ENCODE data around the gene ETS1.

ETS1 gene

DNA sequence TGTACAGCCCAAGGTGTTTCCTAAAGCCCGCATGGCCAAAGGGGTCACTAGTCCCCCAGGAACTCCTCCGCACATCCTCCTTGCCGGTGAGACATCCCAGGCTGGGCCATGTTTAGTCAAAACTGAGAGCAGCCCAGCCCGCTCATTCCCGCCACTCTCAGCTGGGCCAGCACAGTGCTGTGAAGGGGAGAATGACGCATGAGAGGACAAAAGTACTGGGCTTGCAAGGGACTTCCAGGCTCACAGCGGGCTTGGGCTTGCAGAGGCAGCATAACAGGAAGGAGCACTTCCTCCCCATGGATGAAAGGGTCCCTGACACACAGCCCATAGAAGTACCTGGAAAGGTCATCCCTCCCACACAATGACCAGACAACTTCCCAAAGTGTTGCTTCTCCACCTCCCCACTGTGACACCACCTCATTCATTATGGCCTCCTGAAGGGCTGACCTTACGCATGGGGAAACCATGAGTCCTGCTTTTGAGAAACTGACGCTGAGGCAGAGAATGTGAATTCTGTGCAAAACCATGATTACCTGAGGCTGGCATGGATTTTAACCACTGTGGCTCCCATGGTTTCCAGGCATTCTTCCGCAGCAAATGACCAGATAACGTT, 19.1 kb downstream of the ETS1 start:
- DNase-seq (ENCODE audit: low read depth in 2 of 2): no peak

DNA sequence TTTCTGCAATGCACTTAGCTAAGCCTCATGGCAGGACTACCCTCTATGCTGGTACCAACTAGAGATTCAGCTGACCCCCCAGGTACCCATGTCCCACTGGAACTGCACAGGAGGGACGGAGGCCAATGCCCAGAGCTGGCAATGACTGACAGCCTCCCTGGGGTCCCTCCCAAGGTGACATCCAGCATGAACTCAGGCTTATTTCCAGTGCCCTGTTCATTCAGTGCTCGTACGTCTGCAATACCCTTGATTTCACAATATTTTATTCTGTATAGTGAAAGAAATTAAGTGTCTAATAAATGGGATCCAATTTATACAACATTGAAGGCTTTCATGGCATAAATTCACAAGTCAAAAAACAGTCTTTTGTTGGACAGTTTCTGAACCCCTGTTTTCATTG, 20.2 kb downstream of the ETS1 start:
- no peak for DNase-seq (ENCODE audit: low read depth in 2 of 2)

DNA sequence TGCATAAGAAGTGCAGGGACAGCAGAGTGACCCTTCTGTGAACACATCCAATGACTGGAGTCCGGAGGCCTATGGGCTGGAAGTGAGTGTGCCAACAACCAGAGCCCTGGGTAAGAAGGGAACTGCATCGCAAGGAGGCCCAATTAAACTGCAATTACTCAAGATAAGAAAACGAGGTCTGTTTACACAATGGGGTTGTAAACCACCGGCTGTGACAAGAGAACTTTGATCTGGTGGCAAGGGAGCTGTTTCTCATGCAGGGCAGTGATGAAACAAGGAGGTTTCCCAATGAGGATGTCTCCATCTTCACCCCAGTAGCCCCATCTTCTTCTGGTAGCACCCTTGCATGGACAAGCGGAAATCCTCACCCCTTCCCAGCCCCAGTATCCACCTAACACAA, 21.5 kb downstream of the ETS1 start:
- DNase-seq (ENCODE audit: low read depth in 2 of 2): no peak

DNA sequence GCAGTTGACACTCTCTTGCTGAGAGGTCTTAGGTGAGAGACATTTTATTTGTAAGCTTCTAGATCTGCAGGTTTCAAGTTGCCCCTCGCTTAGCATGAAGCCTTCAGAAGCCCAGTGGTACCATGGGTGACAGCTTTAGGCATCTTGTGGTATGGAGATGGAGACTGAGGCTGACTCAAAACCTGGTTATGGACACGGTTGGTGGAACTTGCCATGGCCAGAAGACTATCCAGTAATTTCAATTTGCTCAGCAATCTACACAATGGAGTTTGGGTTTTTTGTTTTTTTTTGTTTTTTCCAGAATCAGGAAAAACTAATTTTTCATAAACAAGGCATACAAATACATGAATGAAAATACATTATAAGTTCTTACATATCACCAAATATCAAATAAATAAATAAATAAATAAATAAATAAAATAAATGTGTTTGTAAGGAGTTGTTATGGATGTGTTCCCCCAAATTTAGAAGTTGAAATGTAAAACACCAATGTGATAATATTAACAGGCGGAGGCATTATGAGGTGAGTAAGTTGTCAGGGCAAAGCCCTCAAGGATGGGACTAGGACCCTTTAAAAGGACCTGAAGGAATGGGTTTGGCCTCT, 22.6 kb downstream of the ETS1 start:
- DNase-seq (ENCODE audit: low read depth in 2 of 2): no peak

DNA sequence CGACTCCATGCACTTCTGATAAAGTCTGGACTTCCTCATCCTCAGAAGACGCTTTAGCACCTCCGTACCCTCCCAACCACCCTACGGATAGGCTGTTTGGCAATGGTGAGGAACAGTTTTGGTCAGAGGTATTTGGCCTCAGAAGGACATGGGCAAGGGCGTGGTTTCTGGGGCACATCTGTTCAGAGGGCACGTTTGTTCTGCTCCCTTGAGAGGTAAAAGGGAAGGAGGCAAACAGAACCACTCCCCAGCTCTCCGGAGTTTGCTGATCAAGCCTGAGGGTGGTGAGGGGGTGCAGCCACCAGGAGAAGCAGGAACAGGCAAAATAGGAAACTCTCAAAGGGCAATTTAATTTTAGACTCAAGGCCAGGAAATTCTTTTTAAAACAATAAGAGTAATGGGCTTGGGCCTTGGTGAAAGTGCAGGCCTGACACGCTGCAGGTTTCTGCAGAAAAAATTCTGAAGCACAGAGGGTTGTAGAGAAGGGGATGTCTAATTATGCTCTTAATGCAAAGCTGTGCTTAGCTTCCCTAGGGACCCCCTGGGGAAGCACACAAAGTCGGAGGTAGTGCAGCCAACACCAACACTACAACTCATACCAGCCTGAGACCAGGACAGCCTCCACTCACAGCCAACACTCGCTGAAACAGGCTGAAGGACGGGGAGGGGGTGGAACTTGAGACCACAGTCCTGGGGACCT, 23.3 kb downstream of the ETS1 start:
- no peak for DNase-seq (ENCODE audit: low read depth in 2 of 2)

DNA sequence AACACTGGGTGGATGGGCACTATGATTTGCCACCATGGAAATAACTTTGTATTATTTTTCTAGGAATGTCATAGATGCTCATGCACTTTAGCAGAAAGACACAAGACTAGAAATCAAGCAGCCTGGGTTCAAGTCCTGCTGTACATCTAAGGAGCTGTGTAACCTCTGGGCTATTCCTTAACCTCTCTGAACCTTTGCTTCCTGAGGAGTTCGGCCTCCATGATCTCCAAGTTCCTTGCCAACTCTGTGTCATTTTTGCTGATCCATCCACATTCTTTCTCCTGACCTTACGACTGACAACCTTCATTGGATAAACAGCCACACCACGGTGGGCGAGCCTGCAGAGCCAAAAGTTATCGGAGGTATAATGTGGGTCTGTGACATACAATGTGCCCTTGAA, 24.1 kb downstream of the ETS1 start:
- DNase-seq (ENCODE audit: low read depth in 2 of 2): no peak

DNA sequence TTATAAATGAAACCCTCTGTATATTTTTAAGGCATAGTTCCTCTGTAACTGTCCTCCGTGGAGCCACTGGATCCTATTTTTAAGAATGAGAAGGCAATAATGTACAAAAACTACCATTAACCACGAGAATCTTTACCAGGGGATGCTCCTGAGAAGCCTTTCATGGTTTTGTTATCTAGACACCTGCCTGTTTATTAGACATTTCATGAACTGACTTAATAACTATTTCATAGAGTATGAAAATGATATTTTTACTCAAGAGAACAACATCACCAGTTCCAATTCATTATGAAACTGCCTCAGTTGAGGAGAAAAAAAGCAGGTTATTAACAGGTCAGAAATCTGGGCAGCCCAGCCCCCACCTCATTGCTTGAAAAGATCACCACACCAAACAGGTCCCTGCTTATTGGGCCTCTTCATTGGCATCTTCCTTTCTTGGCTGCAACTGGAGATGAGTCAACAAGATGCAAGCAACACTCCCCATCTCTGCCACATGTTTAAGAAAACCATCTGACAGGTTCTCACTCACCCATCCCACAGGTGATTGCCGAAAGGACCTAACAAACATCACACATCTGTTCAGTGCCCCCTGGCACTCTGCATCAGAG, 27.8 kb downstream of the ETS1 start:
- DNase-seq (ENCODE audit: low read depth in 2 of 2): no peak

DNA sequence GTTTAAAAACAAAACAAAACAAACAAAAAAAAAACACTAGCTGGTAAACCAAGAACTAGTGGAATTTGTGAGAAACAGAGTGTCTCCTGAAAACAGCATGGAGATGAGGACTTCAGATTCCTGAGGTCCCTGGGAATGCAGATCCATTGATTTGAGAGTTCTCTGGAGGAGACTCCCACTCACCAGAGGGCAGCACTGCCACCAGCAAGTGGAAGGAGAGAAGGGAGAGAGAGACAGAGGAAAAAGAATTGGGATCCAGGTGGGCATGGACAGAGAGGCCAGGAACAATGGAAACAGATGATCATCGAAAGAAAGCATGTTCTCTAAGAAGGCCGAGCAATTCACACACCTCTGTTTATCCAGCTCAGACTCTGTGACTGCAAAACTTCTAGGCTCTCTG, 31.8 kb downstream of the ETS1 start:
- DNase-seq (ENCODE audit: low read depth in 2 of 2): no peak

DNA sequence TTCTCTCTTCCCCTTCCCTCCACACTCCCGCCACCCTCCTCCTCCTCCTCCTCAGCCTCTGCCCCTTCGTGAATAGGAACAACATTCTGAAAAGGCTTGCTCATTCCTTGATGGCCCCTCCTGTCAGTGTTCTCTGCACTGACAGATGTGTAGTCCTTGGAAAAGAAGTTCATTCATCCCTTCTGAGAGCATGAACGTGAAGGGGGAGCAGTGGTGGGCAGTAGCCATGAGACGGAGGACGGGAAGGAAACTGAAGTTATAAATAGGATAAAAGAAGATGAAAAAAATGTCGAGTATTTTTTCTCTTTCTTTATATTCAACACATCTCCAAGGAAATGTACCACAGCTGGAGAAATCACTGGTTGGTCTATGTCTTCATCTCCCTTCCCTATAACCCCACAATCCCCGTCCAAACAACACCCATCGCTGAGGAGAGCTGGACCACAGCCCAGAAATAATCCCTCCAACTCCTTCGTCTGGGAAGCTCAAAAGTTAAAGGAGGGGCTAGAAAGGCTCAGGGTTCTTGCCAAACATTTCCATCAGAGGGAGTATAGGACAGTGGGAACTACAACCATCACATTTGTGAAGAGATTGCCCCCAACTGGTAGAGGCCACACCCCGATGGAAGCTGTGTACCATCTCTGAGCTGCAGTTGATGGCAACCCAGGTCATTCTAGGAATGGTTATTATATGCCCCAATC, 33.5 kb downstream of the ETS1 start:
- DNase-seq (ENCODE audit: low read depth in 2 of 2): no peak

DNA sequence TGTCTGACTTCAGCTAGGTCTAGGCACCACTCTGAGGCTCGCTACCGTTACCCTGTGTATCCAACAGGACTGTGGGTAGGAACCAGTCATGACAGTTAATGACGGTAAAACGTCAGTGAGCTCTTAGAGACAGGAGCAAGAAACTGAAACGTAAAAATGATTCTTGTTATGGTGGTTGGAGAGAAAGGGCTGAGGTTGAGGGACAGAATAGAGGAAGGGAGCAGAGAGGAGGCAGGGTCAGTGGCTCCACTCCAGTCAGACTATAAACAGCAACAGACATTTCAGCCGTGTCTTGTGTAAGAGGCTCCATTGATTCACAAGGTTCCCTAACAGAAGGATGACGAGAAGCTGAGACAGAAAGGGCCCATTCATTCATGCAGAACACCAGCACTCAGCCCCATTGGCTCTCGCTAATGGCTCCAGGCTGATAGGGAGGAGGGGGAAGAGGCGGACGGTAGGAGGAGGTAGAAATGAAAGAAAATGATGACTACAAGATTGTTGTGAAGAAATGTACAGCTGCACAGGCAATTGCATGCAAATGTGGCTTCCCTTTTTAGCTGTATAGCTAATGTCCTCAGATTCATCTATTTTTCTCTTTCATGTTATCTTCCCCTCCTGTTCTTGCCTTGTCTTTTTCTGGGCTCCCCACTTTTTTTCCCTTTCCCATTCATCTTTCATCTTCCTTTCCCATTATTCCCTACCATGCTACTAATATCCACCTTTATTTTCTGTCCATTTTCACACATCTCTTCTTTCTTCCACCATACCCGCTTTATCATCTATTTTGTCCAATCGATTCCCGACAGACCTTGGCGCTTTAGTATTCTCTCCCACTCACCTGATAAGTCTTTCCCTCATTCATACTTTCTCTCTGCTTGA, 34.3 kb downstream of the ETS1 start:
- no peak for DNase-seq (ENCODE audit: low read depth in 2 of 2)

DNA sequence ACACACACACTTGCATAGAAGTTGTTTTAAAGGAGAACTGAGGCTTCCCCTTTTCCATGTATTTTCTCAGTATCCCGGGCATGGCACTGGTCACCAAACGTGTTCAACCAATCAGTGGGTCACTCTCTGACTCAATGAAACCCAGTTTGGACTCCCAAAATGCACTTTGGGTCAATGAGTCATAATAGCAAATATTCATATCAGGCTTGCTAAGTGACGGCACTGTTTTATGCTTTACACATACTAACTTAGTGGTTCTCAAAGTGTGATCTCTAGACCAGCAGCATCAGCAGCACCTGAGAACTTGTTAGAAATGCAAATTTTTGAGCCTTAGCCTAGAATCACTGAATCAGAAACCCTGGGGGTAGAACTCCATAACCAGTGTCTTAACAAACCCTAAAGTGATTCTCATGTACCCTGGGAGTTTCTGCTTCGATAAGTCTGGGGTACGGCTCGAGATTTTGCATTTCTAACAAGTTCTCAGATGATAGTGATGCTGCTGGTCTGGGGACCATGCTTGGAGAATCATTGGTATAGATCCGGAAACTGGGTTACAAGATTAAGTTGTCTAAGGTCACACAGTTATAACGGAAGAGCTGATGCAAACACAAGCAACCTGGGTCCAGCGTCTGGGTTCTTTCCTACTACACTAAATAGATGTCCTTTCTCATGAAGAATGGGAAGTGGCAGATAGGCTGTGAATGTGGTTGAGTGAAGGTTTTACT, 35.6 kb downstream of the ETS1 start:
- no peak for DNase-seq (ENCODE audit: low read depth in 2 of 2)

DNA sequence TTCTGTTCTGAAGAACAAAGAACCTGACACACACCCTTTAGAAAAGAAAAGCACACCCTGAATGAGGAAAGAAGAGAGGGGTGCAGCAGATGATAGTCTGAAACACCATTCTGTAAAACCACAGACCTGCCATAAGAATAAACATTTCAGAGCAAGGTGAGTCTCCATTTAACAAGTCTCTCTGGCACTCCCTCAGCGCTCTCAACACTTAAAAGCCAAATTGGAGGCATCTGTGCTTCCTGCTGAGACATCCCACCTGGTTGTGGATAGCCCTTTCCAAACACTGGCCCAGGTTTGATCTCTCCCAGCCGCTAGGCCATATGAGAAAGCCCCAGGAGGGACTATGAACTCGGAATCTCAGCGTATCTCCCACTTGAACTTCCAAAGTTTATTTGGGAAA, 36.3 kb downstream of the ETS1 start:
- no peak for DNase-seq (ENCODE audit: low read depth in 2 of 2)

DNA sequence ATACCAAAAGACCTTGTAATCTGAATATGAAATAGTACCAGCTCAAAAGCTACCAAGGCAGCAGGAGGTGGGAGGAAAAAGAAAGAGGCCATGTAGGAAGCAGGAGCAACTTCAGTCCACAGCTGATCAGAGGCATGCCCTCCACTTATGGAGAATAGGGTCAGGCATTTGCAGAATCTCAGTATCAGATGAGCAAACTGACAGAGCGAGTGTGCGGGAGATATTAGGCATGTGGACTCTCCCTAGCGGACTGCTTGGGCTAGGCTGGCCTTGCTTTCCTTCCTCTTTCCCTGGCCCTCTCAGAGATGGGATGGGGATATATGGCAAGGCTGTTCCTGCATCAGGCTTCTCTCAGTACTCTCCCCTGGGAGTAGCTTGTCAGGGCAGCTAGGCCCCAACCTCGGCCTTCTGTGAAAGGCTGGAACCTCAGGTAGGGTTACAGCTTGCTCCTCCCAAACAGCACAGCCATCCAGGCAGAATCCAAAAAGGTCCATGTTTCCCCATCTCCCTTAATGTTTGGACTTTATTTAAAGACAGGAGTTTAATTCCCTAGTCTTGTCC, 37.0 kb downstream of the ETS1 start:
- DNase-seq (ENCODE audit: low read depth in 2 of 2): no peak

DNA sequence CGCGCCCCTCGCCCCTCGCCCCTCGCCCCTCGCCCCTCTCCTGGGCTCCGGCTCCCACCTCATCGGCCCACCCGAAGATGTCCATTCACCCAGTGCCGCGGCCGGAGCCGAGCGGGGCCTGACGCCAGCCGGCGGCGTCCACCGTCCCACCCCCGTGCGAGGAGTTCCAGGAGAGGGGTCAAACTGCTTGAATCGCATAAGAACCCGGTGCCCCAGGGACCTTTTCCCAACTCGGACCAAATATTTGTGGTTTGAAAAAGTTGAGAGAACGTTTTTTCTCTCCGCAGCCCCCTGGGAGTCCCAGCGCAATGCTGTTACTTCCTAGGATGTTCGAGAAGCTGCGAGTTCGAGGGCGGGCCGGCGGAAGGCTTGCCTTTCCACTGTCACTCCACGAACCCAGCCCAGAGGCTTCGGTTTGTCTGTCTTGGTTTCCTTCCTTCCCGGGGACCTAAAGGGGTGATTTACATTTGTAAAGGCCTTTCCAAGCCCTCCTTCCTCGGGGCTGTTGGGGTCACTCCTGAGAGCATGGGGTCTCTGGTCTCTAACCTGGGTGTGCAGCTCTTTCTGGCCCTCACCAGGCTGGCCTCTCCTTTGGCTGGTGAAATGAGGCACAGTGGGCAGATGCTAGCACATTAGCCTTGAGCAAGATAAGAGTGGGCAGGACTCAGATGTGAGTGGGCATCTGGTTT, 38.0 kb downstream of the ETS1 start:
- no peak for DNase-seq (ENCODE audit: low read depth in 2 of 2)

DNA sequence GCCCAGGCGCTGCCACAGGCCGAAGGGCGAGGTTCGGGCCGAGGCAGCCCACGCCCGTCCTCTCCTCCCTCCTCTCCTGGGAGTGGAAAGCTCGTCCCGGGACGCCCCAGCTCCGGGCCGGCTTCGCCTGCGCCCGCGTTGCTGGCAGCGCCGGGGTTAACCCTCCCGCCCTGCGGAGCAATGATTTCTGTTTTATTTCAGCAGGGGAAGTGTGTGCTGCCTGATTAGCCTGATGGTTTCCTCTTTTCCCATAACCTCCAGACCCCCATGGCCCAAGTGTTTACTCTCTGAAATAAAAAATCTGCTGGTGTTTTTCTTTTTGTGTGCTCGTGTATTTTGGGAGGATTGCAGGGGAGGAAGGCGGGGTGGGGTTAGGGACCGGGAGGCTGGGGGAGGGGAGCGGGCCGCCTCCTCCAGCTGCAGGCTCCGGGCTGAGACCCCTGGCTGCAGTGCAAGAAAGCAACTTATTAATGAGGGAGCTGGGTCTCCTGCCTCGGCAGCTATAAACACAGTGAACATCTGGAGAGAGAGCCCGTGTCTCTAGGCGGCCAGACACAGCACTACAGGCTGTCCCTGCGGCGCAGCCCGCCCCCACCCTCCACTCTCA, 38.6 kb downstream of the ETS1 start:
- DNase-seq (ENCODE audit: low read depth in 2 of 2): no peak

DNA sequence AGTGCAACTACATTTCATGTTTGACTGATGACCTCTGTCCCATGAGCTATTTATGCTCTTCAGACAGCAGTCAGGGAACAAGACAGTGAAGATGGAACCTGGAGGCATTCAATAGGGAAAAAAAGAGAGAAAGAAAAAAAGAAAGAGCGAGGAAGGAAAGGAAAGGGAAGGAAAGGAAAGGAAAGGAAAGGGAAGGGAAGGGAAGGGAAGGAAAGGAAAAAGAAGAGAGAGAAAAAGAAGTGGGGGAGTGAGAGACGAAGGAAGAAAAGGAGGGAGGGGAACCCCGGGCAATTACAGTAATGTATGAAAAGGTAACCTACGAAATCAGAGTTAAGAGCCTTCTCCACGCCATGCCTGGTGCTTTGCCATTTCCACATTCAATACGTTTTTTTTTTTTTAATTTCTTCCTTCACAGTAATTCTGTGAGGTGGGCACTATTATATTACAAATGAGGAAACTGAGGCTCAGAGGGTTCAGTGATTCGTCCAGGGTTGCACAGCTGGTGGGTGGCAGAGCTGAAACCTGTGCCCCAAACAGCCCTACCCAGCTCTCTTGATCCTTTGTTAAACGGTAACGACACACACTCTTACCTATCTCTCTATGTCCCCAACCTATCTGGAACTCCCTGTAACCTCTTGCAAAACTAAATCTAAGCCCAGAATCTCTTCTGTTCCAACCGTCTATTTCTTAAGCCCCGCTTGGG, 39.3 kb downstream of the ETS1 start:
- no peak for DNase-seq (ENCODE audit: low read depth in 2 of 2)

DNA sequence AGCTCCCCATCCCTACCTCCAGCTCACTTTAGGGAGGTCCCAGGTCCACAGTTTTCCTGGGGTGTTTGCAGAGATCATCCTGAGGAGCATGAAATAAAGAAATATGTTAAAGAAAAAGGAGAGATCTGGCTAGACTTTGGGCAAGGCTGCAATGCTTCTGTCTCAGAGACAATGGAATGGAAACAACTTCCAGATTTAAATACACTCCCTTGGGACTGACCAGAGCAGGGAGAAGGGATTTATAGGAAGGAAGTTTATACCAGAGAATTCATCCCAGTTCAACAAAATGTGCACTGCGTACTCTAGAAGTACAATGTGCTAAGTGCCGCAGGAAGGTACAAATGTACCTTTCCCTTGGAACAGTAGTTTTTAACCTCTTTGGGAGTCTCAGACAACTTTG, 40.4 kb downstream of the ETS1 start:
- no peak for DNase-seq (ENCODE audit: low read depth in 2 of 2)

DNA sequence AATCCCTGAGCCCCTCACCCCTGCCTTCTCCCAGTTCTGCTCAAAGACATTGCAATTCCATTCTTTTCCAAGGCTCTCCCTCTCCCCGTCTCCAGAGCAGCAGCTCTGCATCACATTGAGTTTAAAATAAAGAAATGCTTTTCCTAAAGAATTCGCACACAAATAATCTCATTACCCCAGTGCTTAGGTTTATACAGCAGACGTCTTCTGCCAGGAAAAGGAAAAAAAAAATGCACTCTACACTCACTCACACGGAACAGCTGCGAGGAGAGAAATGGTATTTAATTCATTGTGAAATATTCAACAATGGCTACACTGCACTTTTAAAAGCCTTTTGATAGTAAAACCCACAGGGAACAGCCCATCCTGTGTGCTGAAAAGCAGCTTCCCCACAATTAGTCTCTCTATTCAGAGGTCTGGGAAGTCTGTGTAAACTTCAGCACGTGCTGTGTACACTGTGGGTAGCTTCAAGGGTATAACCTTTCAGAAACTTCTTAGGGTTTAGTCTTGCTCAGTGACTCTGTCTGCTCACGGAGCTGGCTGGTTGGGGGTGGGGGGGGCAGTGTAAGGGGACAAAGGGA, 42.8 kb downstream of the ETS1 start:
- DNase-seq (ENCODE audit: low read depth in 2 of 2): no peak
